Brain microvascular endothelial cell (primary cell): Measurements from ENCODE around the gene GAST.

ENCODE experiments used
- DNase-seq: peaks from one replicate; pipeline ENCODE4 v3.0.0-alpha.2; 2020
- H3K27ac ChIP-seq: fragments of 250-450 bp; sonication (Bioruptor Pico); 2 replicates; pipeline ENCODE4 v1.5.1; 2020; ENCODE audit warnings: mild to moderate bottlenecking, moderate library complexity
- H3K27me3 ChIP-seq: fragments of 250-450 bp; sonication (Bioruptor Pico); replicated peaks from 2 replicates; pipeline ENCODE4 v1.5.1; 2020; ENCODE audit warnings: mild to moderate bottlenecking
- H3K36me3 ChIP-seq: fragments of 250-450 bp; sonication (Bioruptor Pico); replicated peaks from 2 replicates; pipeline ENCODE4 v1.5.1; 2020; ENCODE audit warnings: mild to moderate bottlenecking
- H3K4me3 ChIP-seq: 2 replicates; pipeline ENCODE4 v1.5.1; 2011; ENCODE audit warnings: low read depth, mild to moderate bottlenecking, control low read depth, low read length, moderate library complexity
- in situ Hi-C: cut with HindIII; loops from 2 replicates; pipeline ENCODE4 v1.10.0; 2017; ENCODE audit warnings: low sequenced_read_pairs, low pct_ligation_motif_present
- TF ChIP-seq, protein P1 (sequence below): IDR thresholded peaks from 2 replicates; pipeline ENCODE4 v1.5.1; 2011; ENCODE audit warnings: low read depth, mild to moderate bottlenecking, moderate library complexity, low read length, control low read depth, inconsistent platforms; ENCODE audit errors: missing control alignments

Gene GAST

DNA sequence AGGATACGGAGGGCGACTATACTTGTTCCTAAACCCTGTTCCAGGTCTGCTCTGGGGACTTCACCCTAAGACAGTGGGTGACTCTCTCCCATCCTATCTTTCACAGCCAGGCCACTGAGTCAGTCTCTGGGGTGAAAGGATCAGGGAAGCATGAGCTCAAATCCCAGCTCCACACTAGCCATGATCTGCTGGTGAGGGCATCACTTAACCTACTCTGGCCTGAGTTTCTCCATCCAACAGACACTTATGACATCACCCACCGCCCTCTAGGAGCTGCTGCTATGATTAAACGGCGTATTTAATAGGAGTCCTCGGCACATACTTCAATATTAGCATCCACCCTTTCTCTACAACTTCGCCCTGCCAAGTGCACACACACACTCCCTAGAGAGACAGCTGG lies 10.1 kb downstream of the GAST start:
- Histone ChIP-seq H3K27me3 (no peaks in the 10 kb centered on the region), H3K36me3 (no peaks in the 10 kb centered on the region), H3K4me3 (no peak overlapping the region), H3K27ac (no peak overlapping the region)
- DNase-seq = no peak
- TF ChIP-seq, protein P1, sequence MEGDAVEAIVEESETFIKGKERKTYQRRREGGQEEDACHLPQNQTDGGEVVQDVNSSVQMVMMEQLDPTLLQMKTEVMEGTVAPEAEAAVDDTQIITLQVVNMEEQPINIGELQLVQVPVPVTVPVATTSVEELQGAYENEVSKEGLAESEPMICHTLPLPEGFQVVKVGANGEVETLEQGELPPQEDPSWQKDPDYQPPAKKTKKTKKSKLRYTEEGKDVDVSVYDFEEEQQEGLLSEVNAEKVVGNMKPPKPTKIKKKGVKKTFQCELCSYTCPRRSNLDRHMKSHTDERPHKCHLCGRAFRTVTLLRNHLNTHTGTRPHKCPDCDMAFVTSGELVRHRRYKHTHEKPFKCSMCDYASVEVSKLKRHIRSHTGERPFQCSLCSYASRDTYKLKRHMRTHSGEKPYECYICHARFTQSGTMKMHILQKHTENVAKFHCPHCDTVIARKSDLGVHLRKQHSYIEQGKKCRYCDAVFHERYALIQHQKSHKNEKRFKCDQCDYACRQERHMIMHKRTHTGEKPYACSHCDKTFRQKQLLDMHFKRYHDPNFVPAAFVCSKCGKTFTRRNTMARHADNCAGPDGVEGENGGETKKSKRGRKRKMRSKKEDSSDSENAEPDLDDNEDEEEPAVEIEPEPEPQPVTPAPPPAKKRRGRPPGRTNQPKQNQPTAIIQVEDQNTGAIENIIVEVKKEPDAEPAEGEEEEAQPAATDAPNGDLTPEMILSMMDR = no peak
- in situ Hi-C loops = no loop called here

DNA sequence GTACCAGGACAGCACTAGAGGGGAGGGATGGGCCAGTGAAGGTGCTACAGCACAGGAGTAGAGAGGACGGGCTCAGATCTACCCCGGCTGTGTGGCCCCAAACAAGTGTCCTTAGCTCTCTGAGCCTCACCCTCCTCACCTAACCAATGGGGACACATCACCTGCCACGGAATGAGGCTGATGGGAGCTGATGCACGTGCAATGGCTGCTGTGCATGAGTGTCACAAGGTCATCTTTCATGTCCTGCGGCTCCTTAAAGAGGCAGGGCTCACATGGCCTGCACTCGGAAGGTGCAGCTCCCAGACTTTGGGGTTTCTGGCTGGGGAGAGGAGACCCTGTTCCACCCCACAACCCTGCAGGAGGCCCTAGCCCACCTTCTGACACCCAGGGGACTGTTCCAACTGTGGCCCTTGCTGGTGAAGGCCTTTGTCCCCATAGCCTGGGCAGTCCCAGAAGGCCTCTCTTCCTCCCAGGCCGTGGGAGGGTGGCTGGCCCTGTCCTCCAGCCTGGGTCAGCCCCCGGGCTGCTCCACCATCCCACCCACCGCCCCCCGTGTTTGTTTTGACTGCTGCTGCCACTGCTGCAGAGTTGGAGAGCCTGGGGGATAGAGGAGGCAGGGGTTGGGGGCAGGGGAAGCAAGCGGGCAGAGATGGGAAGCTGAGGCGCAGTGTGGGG lies 11.8 kb downstream of the GAST start:
- DNase-seq = no peak
- TF ChIP-seq, protein P1 = no peak
- H3K27me3 ChIP-seq = no peaks in the 10 kb centered on the region
- H3K36me3 ChIP-seq = no peaks in the 10 kb centered on the region
- no peak overlapping the region for H3K27ac ChIP-seq
- in situ Hi-C loops = no loop called here
- H3K4me3 ChIP-seq = no peak overlapping the region

DNA sequence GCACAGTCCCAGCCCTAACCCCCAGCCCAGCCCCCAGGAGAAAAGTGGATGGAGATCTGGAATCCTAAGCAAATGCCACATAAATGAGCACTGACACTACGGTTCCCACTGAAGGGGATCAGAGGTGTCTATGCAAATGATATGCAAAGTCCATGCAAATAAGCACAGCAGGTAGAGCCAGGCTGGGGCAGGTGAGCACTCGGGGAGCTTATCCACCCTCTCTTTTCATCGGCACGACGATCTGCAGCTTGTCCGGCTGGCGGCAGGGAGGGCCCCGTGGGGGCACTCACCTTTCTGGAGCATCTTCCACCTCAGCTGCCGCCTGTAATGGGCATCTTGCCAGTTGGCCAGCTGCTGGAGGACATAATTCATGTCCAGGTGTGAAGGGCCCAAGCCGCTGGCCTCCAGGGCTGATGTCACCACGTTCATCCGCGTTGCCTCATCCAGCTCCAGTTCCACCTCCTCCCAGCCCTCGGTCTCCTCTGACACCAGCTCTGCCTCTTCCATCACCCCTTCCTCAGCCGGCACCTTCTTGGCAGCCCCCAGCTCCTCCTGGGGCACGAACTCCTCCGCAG lies 12.4 kb downstream of the GAST start:
- TF ChIP-seq, protein P1 = no peak
- no peak for DNase-seq
- no peak overlapping the region for H3K27ac ChIP-seq
- in situ Hi-C loops = no loop called here
- H3K27me3 ChIP-seq = no peaks in the 10 kb centered on the region
- no peak overlapping the region for H3K4me3 ChIP-seq
- H3K36me3 ChIP-seq = no peaks in the 10 kb centered on the region

DNA sequence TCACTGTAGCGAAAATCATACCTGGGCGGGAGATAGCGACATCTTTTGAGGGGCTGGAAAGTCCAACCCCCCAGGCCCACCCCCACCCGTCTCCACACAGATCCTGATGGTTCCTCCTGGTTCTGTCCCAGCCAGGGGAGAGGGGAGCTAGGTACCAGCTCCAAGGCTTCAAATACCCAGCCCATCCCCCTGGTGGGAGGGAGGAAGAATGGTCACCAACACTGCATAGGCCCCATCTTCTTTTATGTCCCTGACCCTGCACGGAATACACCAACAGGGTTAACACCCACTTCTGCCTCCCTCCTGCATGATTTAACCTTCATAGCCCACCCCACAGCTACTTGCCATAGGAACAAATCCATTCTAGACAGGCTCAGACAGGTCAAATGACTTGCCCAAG lies 13.0 kb downstream of the GAST start:
- DNase-seq = no peak
- H3K4me3 ChIP-seq = no peak overlapping the region
- peaks cover under 1% of the 10 kb centered on the region for H3K27me3 ChIP-seq
- TF ChIP-seq, protein P1 = peak; percentile 7
- in situ Hi-C loops = no loop called here
- H3K27ac ChIP-seq = no peak overlapping the region
- no peaks in the 10 kb centered on the region for H3K36me3 ChIP-seq

DNA sequence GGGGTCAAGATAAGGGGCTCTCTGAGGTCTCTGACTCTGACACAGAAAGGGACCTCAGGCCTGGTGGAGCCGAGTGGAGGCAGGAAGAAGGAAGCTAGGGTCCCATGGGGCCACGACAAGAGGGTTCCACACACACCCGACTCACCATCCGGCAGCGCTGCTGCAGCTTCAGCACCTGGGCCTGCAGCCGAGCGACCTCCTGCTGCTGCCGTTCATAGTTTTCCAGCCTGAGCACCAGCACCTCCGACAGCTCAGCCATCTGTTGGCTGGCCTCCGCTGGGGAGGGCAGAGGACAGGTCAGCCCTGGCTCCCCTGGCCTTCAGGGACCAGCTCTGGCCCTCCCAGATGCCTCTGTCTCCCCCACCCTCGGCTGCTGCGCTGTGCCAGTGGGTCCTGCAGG lies 15.9 kb downstream of the GAST start:
- no peaks in the 10 kb centered on the region for H3K36me3 ChIP-seq
- TF ChIP-seq, protein P1 = no peak
- no peak for DNase-seq
- peaks cover 21% of the 10 kb centered on the region for H3K27me3 ChIP-seq
- in situ Hi-C loops = no loop called here
- no peak overlapping the region for H3K27ac ChIP-seq
- H3K4me3 ChIP-seq = no peak overlapping the region

DNA sequence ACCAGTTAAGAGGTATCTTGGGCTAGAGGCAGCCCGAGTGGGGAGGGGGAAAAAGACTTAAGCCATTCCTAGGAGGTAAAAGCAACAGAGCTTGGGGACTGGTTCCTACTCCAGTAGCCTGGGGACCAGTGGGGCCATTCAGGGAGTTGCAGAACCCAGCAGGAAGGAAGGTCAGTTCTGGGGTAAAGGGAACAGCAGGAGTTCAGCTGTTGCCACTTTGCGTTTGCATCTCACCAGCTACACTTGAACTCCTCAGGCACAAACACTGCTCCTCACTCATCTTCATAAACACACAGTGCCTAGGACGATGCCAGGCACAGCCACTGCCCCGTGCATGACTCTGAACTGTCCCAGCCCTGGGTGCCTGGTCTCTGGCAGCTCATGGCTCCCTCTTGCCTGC lies 18.3 kb downstream of the GAST start:
- TF ChIP-seq, protein P1 = no peak

More for the DNA sequence above, 18.3 kb downstream of the GAST start:
- Histone ChIP-seq H3K27me3 (peaks cover 41% of the 10 kb centered on the region), H3K36me3 (no peaks in the 10 kb centered on the region), H3K4me3 (no peak overlapping the region), H3K27ac (no peak overlapping the region)
- no peak for DNase-seq
- in situ Hi-C loops = no loop called here
